Ovary (tissue), 9 donors: ENCODE results near the gene PPP6R3. TPM values are rescaled to one million over a fixed set of nuclear protein-coding genes. Genes with fewer than 3 reads are reported as not detected.

ENCODE experiments used
- DNase-seq, 5 donors: peaks; one replicate each; pipeline ENCODE4 v3.0.0-alpha.2; 2019 to 2020
- H3K27ac ChIP-seq, 2 donors: fragments of 200-600 bp; one replicate each; pipeline versions ENCODE4 v1.5.1 to v1.8.0; 2019 to 2022
- H3K27me3 ChIP-seq: fragments of 200-600 bp; one replicate; pipeline ENCODE4 v1.8.0; 2022
- H3K36me3 ChIP-seq: fragments of 200-600 bp; sonication (generic); one replicate; pipeline ENCODE4 v1.5.1; 2019
- H3K4me1 ChIP-seq: one replicate; pipeline ENCODE4 v1.8.1; 2013; ENCODE audit warnings: mild to moderate bottlenecking, moderate library complexity; ENCODE audit not compliant: insufficient read depth
- H3K4me3 ChIP-seq: fragments of 200-600 bp; sonication (generic); one replicate; pipeline ENCODE4 v1.5.1; 2017
- H3K9me3 ChIP-seq, 2 donors: fragments of 200-600 bp in 1 of 2; sonication (generic) in 1 of 2; one replicate each; pipeline versions ENCODE4 v1.5.1 to v1.8.1; 2013 to 2019; ENCODE audit warnings: mild to moderate bottlenecking in 1 of 2, moderate library complexity in 1 of 2
- CTCF ChIP-seq, 3 donors: fragments of 450-650 bp in 2 of 3; fragments of 200-600 bp in 1 of 3; IDR thresholded peaks; one replicate each; pipeline versions ENCODE4 v1.5.1 to v1.8.0; 2016 to 2022; ENCODE audit warnings: antibody characterized with exemption in 3 of 3, mild to moderate bottlenecking in 1 of 3
- EP300 ChIP-seq: sonication (generic); formaldehyde crosslinking; IDR thresholded peaks from one replicate; pipeline ENCODE4 v1.6.1; 2017; ENCODE audit warnings: antibody characterized with exemption
- POLR2A ChIP-seq: fragments of 450-650 bp; IDR thresholded peaks from one replicate; pipeline ENCODE4 v1.6.1; 2017; ENCODE audit warnings: antibody characterized with exemption, mild to moderate bottlenecking, moderate library complexity
- WGBS, 3 donors: extraction: QIAGEN DNeasy Blood & Tissue Kit in 1 of 3; methylation state at CpG; one replicate each; pipeline versions ENCODE4 v1.1.5 to v1.1.7; 2013 to 2017; 5-methylcytosine and 5-hydroxymethylcytosine counted together
- intact Hi-C, 4 donors: fragments of 100-400 bp; cut with DNase I; formaldehyde crosslinking; loops; one replicate each; pipeline versions ENCODE4 v1.11.0 to v1.15.1; 2022 to 2023
- polyA plus RNA-seq, 2 donors: library from polyadenylated mRNA; stranded (reverse); fragments of 200-250 nt in 1 of 2; fragments of 350-450 nt in 1 of 2; fragmentation: Illumina TruSeq in 1 of 2; extraction: RNeasy Lipid Tissue Mini Kit (QIAGEN cat#74804) in 1 of 2; gene quantifications; one replicate each; pipeline ENCODE4 v1.2.3, GENCODE V29; 2013 to 2014
- total RNA-seq, 7 donors: library from RNA; depleted of rRNA in 2 of 7; stranded (reverse); fragments of >200 nt in 2 of 7; fragmentation: NEBNext Ultra II Directional in 3 of 7; extraction: Animal tissue kit (Norgen Biotek cat#: 25700) in 3 of 7; gene quantifications; one replicate each; pipeline versions ENCODE4 v1.1.0 to v1.2.4, GENCODE V29; 2016 to 2023
- donor health status: DM: no; HTN: no; CAD: no; lungs with moderate emphysema.
- donor health status: DM: no; HTN: no; CAD: no.
- donor health status: Bipolar disorder and iron deficiency.
- donor health status: DM: yes; HTN: yes; CAD: no.
- donor health status: DM: no; HTN: no; CAD: no.
- donor health status: DM: yes; HTN: yes; CAD: no.

PPP6R3 gene
- total and polyA plus RNA-seq, 9 donors: 36.4 to 122 (median 103) TPM

GRCh38 chr11:68504432-68505066 is 44.0 kb downstream of the PPP6R3 start:
- Histone ChIP-seq H3K4me3 (no peak overlapping the region), H3K4me1 (peaks cover 32% of the 10 kb centered on the region), H3K27ac (no peak overlapping the region), H3K27me3 (no peaks in the 10 kb centered on the region), H3K9me3 (no peaks in the 10 kb centered on the region), H3K36me3 (no peaks in the 10 kb centered on the region)
- 42 to 48% (median 45%) methylated on average over 6 of the region's 6 CpGs for WGBS, 3 donors
- DNase-seq: no peak
- intact Hi-C loops: no loop called here
- no peak for TF ChIP-seq POLR2A
- TF ChIP-seq EP300: no peak
- TF ChIP-seq CTCF (IDR thresholded peaks at IDR 0.05): no peak

GRCh38 chr11:68505596-68505995 is 45.0 kb downstream of the PPP6R3 start:
- H3K36me3 ChIP-seq: no peaks in the 10 kb centered on the region
- TF ChIP-seq CTCF (IDR thresholded peaks at IDR 0.05): no peak
- TF ChIP-seq POLR2A: no peak
- TF ChIP-seq EP300: no peak
- peaks cover 30% of the 10 kb centered on the region for H3K4me1 ChIP-seq
- intact Hi-C loops: no loop called here
- no peaks in the 10 kb centered on the region for H3K9me3 ChIP-seq
- DNase-seq: no peak
- 1 to 2% (median 1%) methylated on average over 2 of the region's 2 CpGs for WGBS, 3 donors
- H3K4me3 ChIP-seq: no peak overlapping the region
- H3K27me3 ChIP-seq: no peaks in the 10 kb centered on the region
- H3K27ac ChIP-seq: no peak overlapping the region

GRCh38 chr11:68506908-68507307 is 46.4 kb downstream of the PPP6R3 start:
- H3K36me3 ChIP-seq: no peaks in the 10 kb centered on the region
- no peaks in the 10 kb centered on the region for H3K9me3 ChIP-seq
- H3K27me3 ChIP-seq: no peaks in the 10 kb centered on the region
- no peak for TF ChIP-seq POLR2A
- no peak for TF ChIP-seq CTCF (IDR thresholded peaks at IDR 0.05)
- no peak for TF ChIP-seq EP300
- intact Hi-C loops: no loop called here
- DNase-seq: no peak
- H3K4me1 ChIP-seq: peaks cover 28% of the 10 kb centered on the region
- 95 to 99% (median 98%) methylated on average over 3 of the region's 3 CpGs for WGBS, 3 donors
- no peak overlapping the region for H3K27ac ChIP-seq
- no peak overlapping the region for H3K4me3 ChIP-seq

- Histone ChIP-seq H3K4me1 (peaks cover 20% of the 10 kb centered on the region), H3K4me3 (no peak overlapping the region), H3K36me3 (no peaks in the 10 kb centered on the region), H3K27me3 (no peaks in the 10 kb centered on the region), H3K27ac (no peak overlapping the region), H3K9me3 (no peaks in the 10 kb centered on the region)
- DNase-seq: no peak
- TF ChIP-seq POLR2A (no peak), CTCF (IDR thresholded peaks at IDR 0.05) (no peak), EP300 (no peak)
- intact Hi-C loops: no loop called here
- WGBS, 3 donors: 12 to 38% (median 15%) methylated on average over 2 of the region's 2 CpGs
Observed at GRCh38 chr11:68508425-68508824, 47.9 kb downstream of the PPP6R3 start.
